Endothelial cell of umbilical vein (primary cell): Measurements from ENCODE around the gene BAG2. TPM values are rescaled to one million over a fixed set of nuclear protein-coding genes. Genes with fewer than 3 reads are reported as not detected.

Source experiments
- BruUV-seq: library from RNA; stranded (reverse); fragments of 400-500 nt; replicated peaks from 2 replicates; lab custom pipeline; 2021; lab: Mats Ljungman, UMichigan
- CTCF ChIA-PET: fragments of 300-600, 350-600 bp; sonication (Branson Sonifier 250); formaldehyde crosslinking; loops from one replicate; lab custom pipeline; 2021; ENCODE audit warnings: antibody characterized with exemption, inconsistent platforms; lab: Charles Lee
- POLR2A ChIA-PET: fragments of 300-600, 350-600 bp; sonication (Branson Sonifier 250); formaldehyde crosslinking; loops from one replicate; lab custom pipeline; 2021; ENCODE audit warnings: antibody characterized with exemption, inconsistent platforms; lab: Charles Lee
- DNase-seq: peaks from one replicate; pipeline ENCODE4 v3.0.0-alpha.2; 2011; ENCODE audit warnings: low read depth, low spot score
- FAIRE-seq: peaks from 2 replicates; lab custom pipeline; 2011; peaks lifted over from hg19 to GRCh38; lab: Jason Lieb, UNC
- H2AFZ ChIP-seq: 2 replicates; pipeline ENCODE4 v1.6.0; 2012; ENCODE audit warnings: low read depth, low read length, control low read depth, inconsistent platforms
- H3K27ac ChIP-seq: 2 replicates; pipeline ENCODE4 v1.5.1; 2011; ENCODE audit warnings: low read depth, mild to moderate bottlenecking, control low read depth, low read length, moderate library complexity; ENCODE audit not compliant: insufficient read depth
- H3K27me3 ChIP-seq, 2 experiments: 2 replicates each; pipeline versions ENCODE4 v1.6.0 to v1.6.1; 2011; ENCODE audit warnings: low read length in 2 of 2, mixed read lengths in 1 of 2; ENCODE audit not compliant: control insufficient read depth in 2 of 2, insufficient read depth in 2 of 2
- H3K36me3 ChIP-seq, 2 experiments: 2 replicates in 1 of 2; 3 replicates in 1 of 2; pipeline ENCODE4 v1.5.1; 2011; ENCODE audit warnings: low read length in 2 of 2, mild to moderate bottlenecking in 1 of 2, moderate library complexity in 1 of 2; ENCODE audit not compliant: control insufficient read depth in 2 of 2, insufficient read depth in 2 of 2; ENCODE audit errors: extremely low read depth in 1 of 2
- H3K4me1 ChIP-seq: 3 replicates; pipeline ENCODE4 v1.5.1; 2011; ENCODE audit warnings: mild to moderate bottlenecking, low read length; ENCODE audit not compliant: control insufficient read depth, insufficient read depth; ENCODE audit errors: extremely low read depth
- H3K4me2 ChIP-seq: 2 replicates; pipeline ENCODE4 v1.6.1; 2011; ENCODE audit warnings: low read length, control low read depth, mixed read lengths; ENCODE audit not compliant: insufficient read depth
- H3K4me3 ChIP-seq, 3 experiments: fragments of 200-600 bp in 1 of 3; sonication (generic), shearing (Covaris generic) in 1 of 3; replicated peaks in 1 of 3; 2 replicates each; pipeline ENCODE4 v1.5.1; 2011 to 2016; ENCODE audit warnings: control low read depth in 3 of 3, low read length in 3 of 3, mild to moderate bottlenecking in 2 of 3, inconsistent platforms in 1 of 3, low read depth in 1 of 3, moderate library complexity in 1 of 3; ENCODE audit not compliant: insufficient read depth in 1 of 3
- H3K79me2 ChIP-seq: 2 replicates; pipeline ENCODE4 v1.6.0; 2012; ENCODE audit warnings: low read length, inconsistent platforms; ENCODE audit not compliant: control insufficient read depth, insufficient read depth
- H3K9ac ChIP-seq: replicated peaks from 2 replicates; pipeline ENCODE3; 2011; ENCODE audit warnings: low read length, control low read depth; ENCODE audit not compliant: insufficient read depth; ENCODE audit errors: extremely low read depth
- H3K9me1 ChIP-seq: replicated peaks from 3 replicates; pipeline ENCODE4 v1.6.0; 2011; ENCODE audit warnings: mild to moderate bottlenecking, low read length; ENCODE audit not compliant: control insufficient read depth, insufficient read depth; ENCODE audit errors: extremely low read depth
- H3K9me3 ChIP-seq: replicated peaks from 2 replicates; pipeline ENCODE4 v1.5.1; 2012; ENCODE audit warnings: low read length, inconsistent platforms; ENCODE audit not compliant: control insufficient read depth, insufficient read depth
- H4K20me1 ChIP-seq: replicated peaks from 2 replicates; pipeline ENCODE3; 2011; ENCODE audit warnings: mild to moderate bottlenecking, low read length; ENCODE audit not compliant: control insufficient read depth, insufficient read depth; ENCODE audit errors: extremely low read depth
- CTCF ChIP-seq, 2 donors: IDR thresholded peaks; 1 replicate in 1 of 2; 2 replicates in 1 of 2; pipeline ENCODE4 v1.5.1; 2011; ENCODE audit warnings: low read length in 2 of 2, mild to moderate bottlenecking in 2 of 2, moderate library complexity in 2 of 2, control low read depth in 1 of 2, inconsistent platforms in 1 of 2, low read depth in 1 of 2; ENCODE audit not compliant: insufficient read depth in 1 of 2; ENCODE audit errors: extremely low read depth in 1 of 2
- EZH2 ChIP-seq: IDR thresholded peaks from 2 replicates; pipeline ENCODE4 v1.6.1; 2012; ENCODE audit warnings: borderline replicate concordance, low read depth, mild to moderate bottlenecking, moderate library complexity, low read length, inconsistent platforms; ENCODE audit not compliant: severe bottlenecking
- FOS ChIP-seq: IDR thresholded peaks from 2 replicates; pipeline ENCODE4 v1.6.1; 2011; ENCODE audit warnings: mild to moderate bottlenecking, low read length, moderate library complexity, borderline replicate concordance; ENCODE audit not compliant: insufficient read depth
- GATA2 ChIP-seq: IDR thresholded peaks from 2 replicates; pipeline ENCODE4 v1.7.0; 2011; ENCODE audit warnings: low read depth, mild to moderate bottlenecking, moderate library complexity, mixed read lengths, low read length; ENCODE audit not compliant: insufficient read length, insufficient read depth
- JUN ChIP-seq: IDR thresholded peaks from 2 replicates; pipeline ENCODE4 v1.6.1; 2011; ENCODE audit warnings: borderline replicate concordance, low read depth; ENCODE audit not compliant: insufficient read length, insufficient read depth
- MAX ChIP-seq: IDR thresholded peaks from 2 replicates; pipeline ENCODE4 v1.6.1; 2011; ENCODE audit not compliant: insufficient read depth, insufficient read length
- MYC ChIP-seq: IDR thresholded peaks from one replicate; pipeline ENCODE4 v1.6.1; 2011; ENCODE audit warnings: mild to moderate bottlenecking, low read depth, low read length
- POLR2A ChIP-seq: IDR thresholded peaks from 2 replicates; pipeline ENCODE4 v1.6.1; 2012; ENCODE audit warnings: low read depth, mild to moderate bottlenecking, control low read depth, low read length
- POLR2AphosphoS5 ChIP-seq: IDR thresholded peaks from 2 replicates; pipeline ENCODE4 v1.6.1; 2012; ENCODE audit warnings: low read depth, mild to moderate bottlenecking, control low read depth, low read length, moderate library complexity; ENCODE audit not compliant: insufficient read depth
- dilution Hi-C: fragments of 300-500 bp; cut with MboI; formaldehyde crosslinking; loops from one replicate; pipeline ENCODE4 v1.15.0; 2019; ENCODE audit warnings: low sequenced_read_pairs; ENCODE audit not compliant: extremely low pct_ligation_motif_present
- intact Hi-C: fragments of 100-400 bp; cut with micrococcal nuclease; formaldehyde crosslinking; loops from one replicate; pipeline ENCODE4 v1.10.0; 2022
- polyA plus RNA-seq, 4 experiments: library from polyadenylated mRNA; depleted of rRNA in 3 of 4; stranded (reverse) in 3 of 4; unstranded in 1 of 4; fragments of >200 nt; gene quantifications; 2 replicates each; pipeline versions ENCODE4 v1.2.1 to v1.2.3, GENCODE V29; 2011 to 2012; ENCODE audit warnings: missing spikeins in 1 of 4
- total RNA-seq: library from RNA; stranded (reverse); gene quantifications from 2 replicates; pipeline ENCODE4 v1.2.3, GENCODE V29; 2021

BAG2 gene
- total and polyA plus RNA-seq, 2 donors (not counting 3 experiments of a cell fraction or from before 2014, with no cell fraction given): 1.1 to 3.9 TPM

DNA sequence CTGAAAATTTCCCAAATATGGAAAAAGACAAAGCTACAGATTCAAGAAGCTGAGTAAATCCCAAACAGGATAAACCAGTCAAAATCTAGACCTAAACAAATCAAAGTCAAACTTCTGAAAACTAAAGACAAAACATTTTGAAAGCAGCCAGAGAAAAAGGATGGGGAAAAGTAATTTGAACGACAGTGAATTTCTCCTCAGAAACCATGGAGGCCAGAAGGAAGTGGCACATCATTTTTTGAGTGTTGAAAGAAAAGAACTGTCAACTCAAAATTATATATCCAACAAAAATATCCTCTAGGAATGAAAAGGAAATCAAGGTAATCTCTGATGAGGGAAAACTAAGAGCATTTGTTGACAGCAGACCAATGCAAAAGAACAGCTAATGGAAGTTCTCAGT is 43.1 kb downstream of the BAG2 start:
- Histone ChIP-seq H3K27me3 (no peaks in the 10 kb centered on the region), H4K20me1 (no peaks in the 10 kb centered on the region), H2AFZ (no peak overlapping the region), H3K4me2 (no peak overlapping the region), H3K4me1 (peaks cover 3% of the 10 kb centered on the region), H3K9me3 (no peaks in the 10 kb centered on the region), H3K36me3 (no peaks in the 10 kb centered on the region), H3K9me1 (no peaks in the 10 kb centered on the region), H3K27ac (no peak overlapping the region), H3K79me2 (peaks cover 45% of the 10 kb centered on the region), H3K9ac (no peak overlapping the region), H3K4me3 (no peak overlapping the region)
- no TSS peak for BruUV-seq
- ChIA-PET POLR2A (no interaction called here), CTCF (no interaction called here)
- TF ChIP-seq MAX: no peak
- TF ChIP-seq POLR2AphosphoS5: no peak
- TF ChIP-seq EZH2: no peak
- dilution Hi-C loops (no loop called here), intact Hi-C loops (no loop called here)
- DNase-seq: no peak
- FAIRE-seq: no peak

DNA sequence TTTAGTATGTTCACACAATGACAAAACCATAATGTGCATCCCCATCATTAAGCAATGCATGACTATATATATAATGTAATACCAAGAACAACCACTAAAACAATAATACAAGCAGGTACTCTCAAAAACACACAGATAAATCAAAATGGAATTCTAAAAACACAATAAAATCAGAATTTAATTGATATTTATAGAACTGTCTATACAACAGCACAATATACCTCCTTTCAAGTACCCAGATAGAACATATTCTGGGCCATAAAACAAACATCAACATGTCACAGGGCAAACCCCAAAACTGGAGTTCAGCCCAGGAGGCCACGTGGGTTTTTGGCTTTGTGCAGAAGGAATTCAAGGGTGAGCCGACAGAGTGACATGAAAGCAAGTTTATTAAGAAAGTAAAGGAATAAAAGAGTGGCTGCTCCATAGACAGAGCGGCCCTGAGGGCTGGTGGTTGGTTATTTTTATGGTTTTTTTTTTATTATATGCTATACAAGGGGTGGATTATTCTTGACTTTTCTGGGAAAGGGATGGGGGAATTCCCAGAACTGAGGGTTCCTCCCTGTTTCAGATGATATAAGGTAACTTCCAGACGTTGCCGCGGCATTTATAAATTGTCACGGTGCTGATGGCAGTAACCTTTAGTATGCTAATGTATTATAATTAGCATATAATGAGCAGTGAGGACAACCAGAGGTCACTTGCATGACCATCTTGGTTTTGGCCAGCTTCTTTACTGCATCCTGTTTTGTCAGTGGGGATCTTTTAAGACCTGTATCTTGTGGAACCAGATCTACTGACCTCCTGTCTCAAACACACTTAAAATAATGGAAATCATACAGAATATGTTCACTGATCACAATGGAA is 44.3 kb downstream of the BAG2 start:
- H3K4me1 ChIP-seq: peaks cover 11% of the 10 kb centered on the region
- no TSS peak for BruUV-seq
- intact Hi-C loops: no loop called here
- no peak overlapping the region for H2AFZ ChIP-seq
- no peaks in the 10 kb centered on the region for H4K20me1 ChIP-seq
- H3K79me2 ChIP-seq: peaks cover 51% of the 10 kb centered on the region
- ChIA-PET CTCF (no interaction called here), POLR2A (no interaction called here)
- H3K4me3 ChIP-seq: no peak overlapping the region
- no peak for TF ChIP-seq CTCF (IDR thresholded peaks at IDR 0.05; ENCODE audit: extremely low read depth in 1 of 2, insufficient read depth in 1 of 2, low read depth in 1 of 2, low read length in 2 of 2)
- no peak for TF ChIP-seq JUN
- no peak for TF ChIP-seq POLR2AphosphoS5
- TF ChIP-seq MAX: no peak
- no peak for TF ChIP-seq FOS
- no peak for TF ChIP-seq GATA2
- TF ChIP-seq MYC: no peak
- no peak for TF ChIP-seq EZH2
- no peak for TF ChIP-seq POLR2A
- DNase-seq (no peak), FAIRE-seq (no peak)
- H3K9ac ChIP-seq: no peak overlapping the region
- H3K9me1 ChIP-seq: no peaks in the 10 kb centered on the region
- no peak overlapping the region for H3K27ac ChIP-seq
- H3K36me3 ChIP-seq: no peaks in the 10 kb centered on the region
- H3K9me3 ChIP-seq: no peaks in the 10 kb centered on the region
- no peaks in the 10 kb centered on the region for H3K27me3 ChIP-seq
- dilution Hi-C loops: no loop called here
- H3K4me2 ChIP-seq: no peak overlapping the region
